Measurements from ENCODE around the gene AMACR. TPM values are rescaled to one million over a fixed set of nuclear protein-coding genes. Genes with fewer than 3 reads are reported as not detected.

AMACR gene
- total RNA-seq, 3 donors from 2014 or later (not counting 1 experiment from before 2014, with no cell fraction given): 2.7 to 3.8 (median 2.9) TPM

GRCh38 chr5:33944543-33945132, 63.2 kb downstream of the AMACR start:
- H3K36me3 Mint-ChIP-seq: no peaks in the 10 kb centered on the region
- TF ChIP-seq CTCF (IDR thresholded peaks at IDR 0.05): no peak
- no peaks in the 10 kb centered on the region for H3K9me3 Mint-ChIP-seq
- H3K36me3 ChIP-seq (ENCODE audit: control insufficient read depth, insufficient read depth, low read length): no peaks in the 10 kb centered on the region
- no peaks in the 10 kb centered on the region for H3K4me1 ChIP-seq (ENCODE audit: control insufficient read depth, insufficient read depth, low read length)
- no peaks in the 10 kb centered on the region for H3K27me3 ChIP-seq (ENCODE audit: control insufficient read depth, insufficient read depth, low read length)
- H3K9me3 ChIP-seq (ENCODE audit: control insufficient read depth, insufficient read depth, low read length): no peaks in the 10 kb centered on the region
- no peaks in the 10 kb centered on the region for H3K4me1 Mint-ChIP-seq
- 85% methylated on average over 12 of the region's 12 CpGs for WGBS (ENCODE audit: insufficient coverage)
- H3K4me3 Mint-ChIP-seq: no peak overlapping the region
- peaks cover 25 to 52% of the 10 kb centered on the region in 2 donors for H3K27me3 Mint-ChIP-seq (ENCODE audit: low read depth in 2 of 2)
- no peak for DNase-seq
- no peak overlapping the region for H3K4me3 ChIP-seq (ENCODE audit: low read length)
- H3K27ac ChIP-seq (ENCODE audit: low read length): no peak overlapping the region
- intact Hi-C loops (cut with micrococcal nuclease): no loop called here
- no peak for ATAC-seq
- H3K27ac Mint-ChIP-seq: no peak overlapping the region

- H3K4me3 ChIP-seq (ENCODE audit: low read length): no peak overlapping the region
- TF ChIP-seq CTCF (IDR thresholded peaks at IDR 0.05): no peak
- H3K9me3 Mint-ChIP-seq: no peaks in the 10 kb centered on the region
- H3K27me3 Mint-ChIP-seq (ENCODE audit: low read depth in 2 of 2): peaks cover 36 to 53% of the 10 kb centered on the region in 2 donors
- H3K4me1 ChIP-seq (ENCODE audit: control insufficient read depth, insufficient read depth, low read length): no peaks in the 10 kb centered on the region
- intact Hi-C loops (cut with micrococcal nuclease): no loop called here
- DNase-seq (no peak), ATAC-seq (no peak)
- no peak overlapping the region for H3K27ac Mint-ChIP-seq
- 94% methylated on average over 4 of the region's 5 CpGs for WGBS (ENCODE audit: insufficient coverage)
- peaks cover 12% of the 10 kb centered on the region for H3K27me3 ChIP-seq (ENCODE audit: control insufficient read depth, insufficient read depth, low read length)
- H3K27ac ChIP-seq (ENCODE audit: low read length): no peak overlapping the region
- H3K4me1 Mint-ChIP-seq: no peaks in the 10 kb centered on the region
- no peaks in the 10 kb centered on the region for H3K36me3 ChIP-seq (ENCODE audit: control insufficient read depth, insufficient read depth, low read length)
- no peak overlapping the region for H3K4me3 Mint-ChIP-seq
- H3K36me3 Mint-ChIP-seq: no peaks in the 10 kb centered on the region
- no peaks in the 10 kb centered on the region for H3K9me3 ChIP-seq (ENCODE audit: control insufficient read depth, insufficient read depth, low read length)
These were observed 66.8 kb downstream of the AMACR start for GRCh38 chr5:33941090-33941489.

GRCh38 chr5:33939556-33940262, 68.1 kb downstream of the AMACR start:
- Mint-ChIP-seq H3K4me1 (no peaks in the 10 kb centered on the region), H3K4me3 (no peak overlapping the region), H3K27ac (no peak overlapping the region), H3K9me3 (no peaks in the 10 kb centered on the region), H3K27me3 (ENCODE audit: low read depth in 2 of 2) (peaks cover 31 to 58% of the 10 kb centered on the region in 2 donors), H3K36me3 (no peaks in the 10 kb centered on the region)
- no peak for ATAC-seq
- intact Hi-C loops (cut with micrococcal nuclease): no loop called here
- TF ChIP-seq CTCF (IDR thresholded peaks at IDR 0.05): no peak
- DNase-seq: no peak
- H3K9me3 ChIP-seq (ENCODE audit: control insufficient read depth, insufficient read depth, low read length): no peaks in the 10 kb centered on the region
- no peak overlapping the region for H3K27ac ChIP-seq (ENCODE audit: low read length)
- no peaks in the 10 kb centered on the region for H3K36me3 ChIP-seq (ENCODE audit: control insufficient read depth, insufficient read depth, low read length)
- no peaks in the 10 kb centered on the region for H3K4me1 ChIP-seq (ENCODE audit: control insufficient read depth, insufficient read depth, low read length)
- peaks cover 12% of the 10 kb centered on the region for H3K27me3 ChIP-seq (ENCODE audit: control insufficient read depth, insufficient read depth, low read length)
- WGBS (ENCODE audit: insufficient coverage): 86% methylated on average over 7 of the region's 8 CpGs
- no peak overlapping the region for H3K4me3 ChIP-seq (ENCODE audit: low read length)

Measured in natural killer cell (primary cell).